Measurements from ENCODE around the gene LBP.

DNA sequence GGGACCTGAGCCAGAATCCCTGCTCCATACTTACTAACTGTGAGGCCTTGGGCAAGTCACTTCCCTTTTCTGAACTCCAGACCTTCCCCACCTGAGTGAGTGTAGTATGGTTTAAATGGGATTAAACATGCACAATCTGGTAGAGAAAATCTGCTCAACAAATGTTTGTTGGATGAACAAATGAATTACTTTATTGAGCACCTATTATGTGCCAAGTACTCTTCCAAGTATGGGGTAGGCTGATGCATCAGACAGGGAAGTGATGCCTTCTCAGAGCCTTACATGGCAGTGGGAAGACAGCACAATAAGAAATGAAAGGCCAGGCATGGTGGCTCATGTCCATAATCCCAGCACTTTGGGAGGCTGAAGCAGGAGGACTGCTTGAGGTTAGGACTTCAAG is 15.0 kb upstream of the LBP start:
- TF ChIP-seq, protein P1, sequence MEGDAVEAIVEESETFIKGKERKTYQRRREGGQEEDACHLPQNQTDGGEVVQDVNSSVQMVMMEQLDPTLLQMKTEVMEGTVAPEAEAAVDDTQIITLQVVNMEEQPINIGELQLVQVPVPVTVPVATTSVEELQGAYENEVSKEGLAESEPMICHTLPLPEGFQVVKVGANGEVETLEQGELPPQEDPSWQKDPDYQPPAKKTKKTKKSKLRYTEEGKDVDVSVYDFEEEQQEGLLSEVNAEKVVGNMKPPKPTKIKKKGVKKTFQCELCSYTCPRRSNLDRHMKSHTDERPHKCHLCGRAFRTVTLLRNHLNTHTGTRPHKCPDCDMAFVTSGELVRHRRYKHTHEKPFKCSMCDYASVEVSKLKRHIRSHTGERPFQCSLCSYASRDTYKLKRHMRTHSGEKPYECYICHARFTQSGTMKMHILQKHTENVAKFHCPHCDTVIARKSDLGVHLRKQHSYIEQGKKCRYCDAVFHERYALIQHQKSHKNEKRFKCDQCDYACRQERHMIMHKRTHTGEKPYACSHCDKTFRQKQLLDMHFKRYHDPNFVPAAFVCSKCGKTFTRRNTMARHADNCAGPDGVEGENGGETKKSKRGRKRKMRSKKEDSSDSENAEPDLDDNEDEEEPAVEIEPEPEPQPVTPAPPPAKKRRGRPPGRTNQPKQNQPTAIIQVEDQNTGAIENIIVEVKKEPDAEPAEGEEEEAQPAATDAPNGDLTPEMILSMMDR (IDR thresholded peaks at IDR 0.05; ENCODE audit: insufficient read depth, low read length), result no peak
- no peak for TF ChIP-seq POLR2AphosphoS5 (IDR thresholded peaks at IDR 0.05; ENCODE audit: low read depth)

All from HL-60 (cell line).